Measurements from ENCODE around the gene TP53INP2.
"Not testable (repeated sequence)": the region's sequence is repeated elsewhere in the genome, so short reads cannot be mapped to it uniquely, and the experiment has no call there.

Gene TP53INP2

GRCh38 chr20:34715384-34715783, 11.2 kb downstream of the TP53INP2 start:
- Histone ChIP-seq H3K27me3 (ENCODE audit: control insufficient read depth, low read length) (no peaks in the 10 kb centered on the region), H3K36me3 (ENCODE audit: control insufficient read depth, low read length) (peaks cover 3% of the 10 kb centered on the region; the same call in 1 of the 2 replicates), H3K9me2 (replicated peaks; ENCODE audit: control insufficient read depth, low read length) (no peaks in the 10 kb centered on the region), H3K9me3 (ENCODE audit: control insufficient read depth, insufficient read depth, low read length) (no peaks in the 10 kb centered on the region), H3F3A (ENCODE audit: control insufficient read depth, insufficient read depth) (no peaks in the 10 kb centered on the region), H3K27ac (ENCODE audit: low read depth, low read length) (no peak overlapping the region), H3K4me1 (ENCODE audit: control insufficient read depth, low read length) (peaks cover 19% of the 10 kb centered on the region), H3K4me2 (ENCODE audit: low read length) (no peak overlapping the region), H4K20me1 (ENCODE audit: control insufficient read depth, insufficient read depth, low read depth, low read length) (no peaks in the 10 kb centered on the region), H3K4me3 (ENCODE audit: low read length) (no peak overlapping the region), H3K79me2 (ENCODE audit: control insufficient read depth, low read length) (no peaks in the 10 kb centered on the region)
- no peak for TF ChIP-seq EZH2phosphoT487 (IDR thresholded peaks at IDR 0.05; ENCODE audit: borderline replicate concordance, low read length)
- no peak for TF ChIP-seq CTCF (IDR thresholded peaks at IDR 0.05; ENCODE audit: low read depth, low read length, poor library complexity, severe bottlenecking)

- no peaks in the 10 kb centered on the region for H3K27me3 ChIP-seq (ENCODE audit: control insufficient read depth, low read length)
- H3K36me3 ChIP-seq (ENCODE audit: control insufficient read depth, low read length) = peaks cover 3% of the 10 kb centered on the region; the same call in 1 of the 2 replicates
- TF ChIP-seq EZH2phosphoT487 (IDR thresholded peaks at IDR 0.05; ENCODE audit: borderline replicate concordance, low read length) (no peak), CTCF (IDR thresholded peaks at IDR 0.05; ENCODE audit: low read depth, low read length, poor library complexity, severe bottlenecking) (no peak)
These were observed 12.7 kb downstream of the TP53INP2 start for GRCh38 chr20:34716921-34717229.

GRCh38 chr20:34717230-34718095, 13.3 kb downstream of the TP53INP2 start:
- Histone ChIP-seq H3K9me3 (ENCODE audit: control insufficient read depth, insufficient read depth, low read length) (no peaks in the 10 kb centered on the region), H3K4me2 (ENCODE audit: low read length) (no peak overlapping the region), H3K27ac (ENCODE audit: low read depth, low read length) (no peak overlapping the region), H3K4me1 (ENCODE audit: control insufficient read depth, low read length) (peaks cover 19% of the 10 kb centered on the region), H4K20me1 (ENCODE audit: control insufficient read depth, insufficient read depth, low read depth, low read length) (no peaks in the 10 kb centered on the region), H3K36me3 (ENCODE audit: control insufficient read depth, low read length) (peaks cover 3% of the 10 kb centered on the region; the same call in 1 of the 2 replicates), H3K79me2 (ENCODE audit: control insufficient read depth, low read length) (no peaks in the 10 kb centered on the region), H3K27me3 (ENCODE audit: control insufficient read depth, low read length) (no peaks in the 10 kb centered on the region), H3K9me2 (replicated peaks; ENCODE audit: control insufficient read depth, low read length) (no peaks in the 10 kb centered on the region), H3K4me3 (ENCODE audit: low read length) (no peak overlapping the region), H3F3A (ENCODE audit: control insufficient read depth, insufficient read depth) (no peaks in the 10 kb centered on the region)
- no peak for TF ChIP-seq EZH2phosphoT487 (IDR thresholded peaks at IDR 0.05; ENCODE audit: borderline replicate concordance, low read length)
- no peak for TF ChIP-seq CTCF (IDR thresholded peaks at IDR 0.05; ENCODE audit: low read depth, low read length, poor library complexity, severe bottlenecking)

More at GRCh38 chr20:34716921-34717229, 12.7 kb downstream of the TP53INP2 start:
- Histone ChIP-seq H3K9me2 (replicated peaks; ENCODE audit: control insufficient read depth, low read length) (no peaks in the 10 kb centered on the region), H3K79me2 (ENCODE audit: control insufficient read depth, low read length) (no peaks in the 10 kb centered on the region), H3K4me3 (ENCODE audit: low read length) (no peak overlapping the region), H3K4me1 (ENCODE audit: control insufficient read depth, low read length) (peaks cover 19% of the 10 kb centered on the region), H3K4me2 (ENCODE audit: low read length) (no peak overlapping the region), H4K20me1 (ENCODE audit: control insufficient read depth, insufficient read depth, low read depth, low read length) (no peaks in the 10 kb centered on the region), H3F3A (ENCODE audit: control insufficient read depth, insufficient read depth) (no peaks in the 10 kb centered on the region), H3K9me3 (ENCODE audit: control insufficient read depth, insufficient read depth, low read length) (no peaks in the 10 kb centered on the region), H3K27ac (ENCODE audit: low read depth, low read length) (no peak overlapping the region)

GRCh38 chr20:34719242-34720017, 15.3 kb downstream of the TP53INP2 start:
- not testable (repeated sequence) for H3K36me3 ChIP-seq (ENCODE audit: control insufficient read depth, low read length); H3K4me3 ChIP-seq (ENCODE audit: low read length); H4K20me1 ChIP-seq (ENCODE audit: control insufficient read depth, insufficient read depth, low read depth, low read length); H3F3A ChIP-seq (ENCODE audit: control insufficient read depth, insufficient read depth); H3K27me3 ChIP-seq (ENCODE audit: control insufficient read depth, low read length); H3K27ac ChIP-seq (ENCODE audit: low read depth, low read length); H3K9me2 ChIP-seq (replicated peaks; ENCODE audit: control insufficient read depth, low read length); H3K9me3 ChIP-seq (ENCODE audit: control insufficient read depth, insufficient read depth, low read length); H3K79me2 ChIP-seq (ENCODE audit: control insufficient read depth, low read length)
- peak overlapping the region; percentile 2; the same call in 1 of the 2 replicates for H3K4me2 ChIP-seq (ENCODE audit: low read length)
- peaks cover 19% of the 10 kb centered on the region for H3K4me1 ChIP-seq (ENCODE audit: control insufficient read depth, low read length)
